ENCODE results near the gene DDRGK1. TPM values are rescaled to one million over a fixed set of nuclear protein-coding genes. Genes with fewer than 3 reads are reported as not detected.
"Not testable (repeated sequence)": the region's sequence is repeated elsewhere in the genome, so short reads cannot be mapped to it uniquely, and the experiment has no call there.

The DDRGK1 gene
- total and polyA plus RNA-seq, 7 donors = 36.6 to 82.2 (median 49.7) TPM

DNA sequence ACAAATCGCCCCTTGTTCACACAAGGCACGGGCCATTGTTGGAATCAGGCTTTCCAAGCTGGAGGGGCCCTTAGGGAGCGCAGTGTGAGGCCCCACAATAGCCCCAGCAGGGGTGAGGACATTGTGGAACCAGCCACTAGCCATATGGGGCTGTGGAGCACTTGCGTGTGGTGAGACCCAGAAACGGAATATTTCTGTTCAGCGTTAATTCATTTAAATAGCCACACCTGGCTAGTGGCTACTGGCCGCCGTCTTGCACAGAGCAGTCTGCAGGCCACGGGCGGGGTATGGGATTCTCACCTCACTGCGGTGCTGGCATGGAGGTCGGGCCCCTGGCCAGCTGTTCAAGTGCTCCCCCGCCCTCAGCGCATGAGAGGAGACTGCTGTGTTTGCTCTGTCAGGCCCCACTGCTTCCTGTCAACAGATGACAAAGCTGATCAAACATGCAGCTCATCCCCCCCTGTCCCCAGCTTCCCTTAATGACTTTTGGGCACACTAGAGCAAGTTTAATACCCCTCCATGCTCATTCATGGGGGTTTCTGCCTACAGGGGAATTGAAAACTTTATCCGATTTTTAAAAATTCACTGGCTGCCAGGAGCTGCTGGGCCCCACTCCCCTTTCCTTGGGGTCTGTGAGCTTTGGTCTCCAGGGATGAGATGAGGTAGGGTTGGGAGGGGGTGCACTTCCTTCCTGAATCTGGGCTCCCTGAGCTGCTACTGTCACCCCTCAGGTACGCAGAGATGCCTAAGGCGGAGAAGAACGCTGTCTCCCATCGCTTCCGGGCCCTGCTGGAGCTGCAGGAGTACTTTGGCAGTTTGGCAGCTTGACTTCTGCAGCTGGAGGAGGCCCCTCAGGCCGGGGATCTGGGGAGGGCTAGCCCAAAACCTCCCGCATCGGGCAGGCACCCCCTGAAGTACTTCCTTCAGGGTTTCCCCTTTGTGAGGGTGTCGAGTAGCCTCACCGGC lies 18.4 kb upstream of the DDRGK1 start:
- 42 to 57% (median 52%) methylated on average over 25 of the region's 25 CpGs for WGBS, 3 donors
- intact Hi-C loops (cut with DNase I) = loop anchor here in 1 of 2 donors (5.0 kb wide), 1 partner anchor 89 kb away; no protein-coding TSS in a partner anchor
- peak overlapping the region; percentile 74 for H3K27ac ChIP-seq
- no peaks in the 10 kb centered on the region for H3K27me3 ChIP-seq (ENCODE audit: insufficient read depth in 3 of 3, low read length in 2 of 3)
- H3K4me1 ChIP-seq = peaks cover 31% of the 10 kb centered on the region
- no peak overlapping the region for H3K4me3 ChIP-seq
- no peaks in the 10 kb centered on the region for H3K9me3 ChIP-seq
- H3K36me3 ChIP-seq (ENCODE audit: insufficient read depth in 1 of 2, low read depth in 1 of 2) = peaks cover 0 to 26% of the 10 kb centered on the region in 2 donors
- ATAC-seq = peak; percentile 69 to 84 (median 82)
- peak in 1 of 2 donors; percentile 77 for DNase-seq
- TF ChIP-seq, protein P1, sequence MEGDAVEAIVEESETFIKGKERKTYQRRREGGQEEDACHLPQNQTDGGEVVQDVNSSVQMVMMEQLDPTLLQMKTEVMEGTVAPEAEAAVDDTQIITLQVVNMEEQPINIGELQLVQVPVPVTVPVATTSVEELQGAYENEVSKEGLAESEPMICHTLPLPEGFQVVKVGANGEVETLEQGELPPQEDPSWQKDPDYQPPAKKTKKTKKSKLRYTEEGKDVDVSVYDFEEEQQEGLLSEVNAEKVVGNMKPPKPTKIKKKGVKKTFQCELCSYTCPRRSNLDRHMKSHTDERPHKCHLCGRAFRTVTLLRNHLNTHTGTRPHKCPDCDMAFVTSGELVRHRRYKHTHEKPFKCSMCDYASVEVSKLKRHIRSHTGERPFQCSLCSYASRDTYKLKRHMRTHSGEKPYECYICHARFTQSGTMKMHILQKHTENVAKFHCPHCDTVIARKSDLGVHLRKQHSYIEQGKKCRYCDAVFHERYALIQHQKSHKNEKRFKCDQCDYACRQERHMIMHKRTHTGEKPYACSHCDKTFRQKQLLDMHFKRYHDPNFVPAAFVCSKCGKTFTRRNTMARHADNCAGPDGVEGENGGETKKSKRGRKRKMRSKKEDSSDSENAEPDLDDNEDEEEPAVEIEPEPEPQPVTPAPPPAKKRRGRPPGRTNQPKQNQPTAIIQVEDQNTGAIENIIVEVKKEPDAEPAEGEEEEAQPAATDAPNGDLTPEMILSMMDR (IDR thresholded peaks at IDR 0.05) = no peak

DNA sequence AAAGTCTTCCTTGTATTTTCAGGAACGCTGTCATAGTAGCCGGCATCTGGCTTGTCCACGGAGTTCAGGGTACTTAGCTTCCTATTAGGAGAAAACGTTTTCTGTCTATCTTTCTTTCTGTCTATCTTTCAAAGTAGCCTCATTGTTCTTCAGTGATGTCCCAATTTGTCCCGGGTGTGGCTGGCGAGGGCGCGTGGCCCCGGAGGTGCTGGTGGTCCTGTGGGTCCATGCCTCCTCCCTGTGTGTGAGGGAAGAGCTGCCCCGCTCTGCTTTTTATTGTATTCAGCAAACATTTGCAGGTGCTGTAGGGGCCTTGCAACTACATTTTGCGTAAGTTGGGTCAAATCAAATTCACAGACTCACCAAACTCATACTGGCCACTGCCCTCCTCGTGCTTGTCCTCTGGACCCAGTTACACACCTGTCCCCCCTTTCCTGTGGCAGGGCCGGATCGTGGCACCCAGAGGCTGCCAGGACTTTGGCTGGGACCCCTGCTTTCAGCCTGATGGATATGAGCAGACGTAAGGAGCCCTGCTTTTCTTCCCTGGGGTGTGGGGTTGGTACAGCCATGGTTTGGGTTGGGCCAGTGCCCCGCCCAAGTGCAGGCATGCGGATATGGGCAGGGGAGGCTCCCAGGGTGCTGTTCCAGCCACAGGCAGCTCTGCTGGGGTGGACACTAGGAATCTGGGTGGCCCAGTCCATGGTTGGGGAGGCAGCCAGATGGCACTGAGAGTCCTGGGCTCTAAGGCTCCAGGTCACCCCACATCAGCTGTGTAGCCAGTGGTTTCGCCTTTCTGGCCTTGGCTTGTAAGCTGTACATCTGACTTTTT lies 17.1 kb upstream of the DDRGK1 start:
- Histone ChIP-seq H3K27ac (peak overlapping the region; percentile 74), H3K4me3 (no peak overlapping the region), H3K9me3 (no peaks in the 10 kb centered on the region), H3K27me3 (ENCODE audit: insufficient read depth in 3 of 3, low read length in 2 of 3) (no peaks in the 10 kb centered on the region), H3K4me1 (peaks cover 31% of the 10 kb centered on the region), H3K36me3 (ENCODE audit: insufficient read depth in 1 of 2, low read depth in 1 of 2) (peaks cover 0 to 39% of the 10 kb centered on the region in 2 donors)
- 68 to 75% (median 68%) methylated on average over 18 of the region's 18 CpGs for WGBS, 3 donors
- intact Hi-C loops (cut with DNase I) = loop anchor here in 1 of 2 donors (5.0 kb wide), 1 partner anchor 91 kb away; no protein-coding TSS in a partner anchor
- ATAC-seq (peak; percentile 57 to 78 (median 66)), DNase-seq (peak in 1 of 2 donors; percentile 79)
- TF ChIP-seq, protein P1 (IDR thresholded peaks at IDR 0.05) = no peak

- Histone ChIP-seq H3K4me3 (no peak overlapping the region), H3K27ac (no peak overlapping the region), H3K9me3 (no peaks in the 10 kb centered on the region), H3K36me3 (ENCODE audit: insufficient read depth in 1 of 2, low read depth in 1 of 2) (peaks cover 3 to 71% of the 10 kb centered on the region in 2 donors), H3K27me3 (ENCODE audit: insufficient read depth in 3 of 3, low read length in 2 of 3) (no peaks in the 10 kb centered on the region), H3K4me1 (peaks cover 24% of the 10 kb centered on the region)
- TF ChIP-seq, protein P1 (IDR thresholded peaks at IDR 0.05) = peak; percentile 94
- intact Hi-C loops (cut with DNase I) = loop anchor here in 1 of 2 donors (2.0 kb wide), 1 partner anchor 94 kb away; no protein-coding TSS in a partner anchor
- DNase-seq (peak; percentile 72 to 80), ATAC-seq (peak; percentile 56 to 79 (median 68))
- 21 to 26% (median 23%) methylated on average over 30 of the region's 30 CpGs for WGBS, 3 donors
Observed at GRCh38 chr20:3218307-3218988, 14.0 kb upstream of the DDRGK1 start.

DNA sequence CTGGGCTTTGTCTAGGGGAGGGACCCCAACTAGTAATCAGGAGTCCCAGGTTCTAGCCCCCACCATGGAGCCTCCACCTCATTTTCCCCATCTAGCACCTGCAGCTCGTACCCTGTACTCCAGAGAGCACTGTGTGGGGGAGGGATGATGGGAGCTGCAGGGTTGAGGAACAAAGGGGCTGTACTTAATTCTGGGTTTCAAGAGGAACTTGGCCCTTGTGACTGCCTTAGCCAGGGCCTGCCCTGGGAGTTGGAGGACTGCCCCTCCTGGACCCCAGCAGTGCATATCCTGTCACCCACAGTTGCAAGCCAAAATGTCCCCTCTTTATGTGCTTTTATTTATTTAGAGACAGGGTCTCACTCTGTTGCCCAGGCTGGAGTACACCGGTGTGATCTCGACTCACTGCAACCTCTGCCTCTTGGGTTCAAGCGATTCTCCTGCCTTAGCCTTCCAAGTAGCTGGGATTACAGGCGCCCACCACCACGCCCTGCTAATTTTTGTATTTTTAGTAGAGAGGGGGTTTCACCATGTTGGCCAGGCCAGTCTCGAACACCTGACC lies 11.0 kb upstream of the DDRGK1 start:
- H3K27me3 ChIP-seq (ENCODE audit: insufficient read depth in 3 of 3, low read length in 2 of 3); H3K9me3 ChIP-seq; H3K27ac ChIP-seq; intact Hi-C loops (cut with DNase I); DNase-seq; H3K4me3 ChIP-seq; ATAC-seq: not testable (repeated sequence)
- Histone ChIP-seq H3K36me3 (ENCODE audit: insufficient read depth in 1 of 2, low read depth in 1 of 2) (peaks cover 3 to 59% of the 10 kb centered on the region in 2 donors), H3K4me1 (peaks cover 10% of the 10 kb centered on the region)
- 88 to 97% (median 92%) methylated on average over 7 of the region's 7 CpGs for WGBS, 3 donors
